ENCODE data around the gene INTS6L. TPM values are rescaled to one million over a fixed set of nuclear protein-coding genes. Genes with fewer than 3 reads are reported as not detected.

Gene INTS6L
- total RNA-seq, 2 experiments from 2014 or later, result 19.9 to 21.0 TPM

- POLR2A ChIA-PET, result no interaction called here
- Mint-ChIP-seq H3K27ac (no peak overlapping the region), H3K27me3 (no peaks in the 10 kb centered on the region), H3K9me3 (no peaks in the 10 kb centered on the region), H3K36me3 (ENCODE audit: low read depth) (no peaks in the 10 kb centered on the region), H3K4me3 (no peak overlapping the region), H3K4me1 (ENCODE audit: low read depth) (no peaks in the 10 kb centered on the region)
- CTCF ChIA-PET, result no interaction called here
- intact Hi-C loops (cut with micrococcal nuclease), result no loop called here
- ATAC-seq (no peak), DNase-seq (no peak)
- TF ChIP-seq CTCF (IDR thresholded peaks at IDR 0.05), result no peak
These were observed 22.7 kb upstream of the INTS6L start for GRCh38 chrX:135497736-135498135.

- ChIA-PET POLR2A (no interaction called here), CTCF (no interaction called here)
- intact Hi-C loops (cut with micrococcal nuclease), result no loop called here
- DNase-seq, result no peak
- Mint-ChIP-seq H3K36me3 (ENCODE audit: low read depth) (no peaks in the 10 kb centered on the region), H3K9me3 (no peaks in the 10 kb centered on the region), H3K4me3 (no peak overlapping the region), H3K27me3 (no peaks in the 10 kb centered on the region), H3K4me1 (ENCODE audit: low read depth) (no peaks in the 10 kb centered on the region), H3K27ac (no peak overlapping the region)
- ATAC-seq, result no peak
- no peak for TF ChIP-seq CTCF (IDR thresholded peaks at IDR 0.05)
These were observed 22.2 kb upstream of the INTS6L start for GRCh38 chrX:135498236-135498635.

- ChIA-PET POLR2A (no interaction called here), CTCF (no interaction called here)
- ATAC-seq (no peak), DNase-seq (no peak)
- intact Hi-C loops (cut with micrococcal nuclease), result no loop called here
- Mint-ChIP-seq H3K9me3 (no peaks in the 10 kb centered on the region), H3K36me3 (ENCODE audit: low read depth) (no peaks in the 10 kb centered on the region), H3K4me1 (ENCODE audit: low read depth) (no peaks in the 10 kb centered on the region), H3K27ac (no peak overlapping the region), H3K27me3 (no peaks in the 10 kb centered on the region), H3K4me3 (no peak overlapping the region)
- TF ChIP-seq CTCF (IDR thresholded peaks at IDR 0.05), result no peak
These were observed 15.1 kb upstream of the INTS6L start for GRCh38 chrX:135505351-135505750.

- no peak for TF ChIP-seq CTCF (IDR thresholded peaks at IDR 0.05)
- Mint-ChIP-seq H3K9me3 (no peaks in the 10 kb centered on the region), H3K27me3 (no peaks in the 10 kb centered on the region), H3K4me3 (no peak overlapping the region), H3K36me3 (ENCODE audit: low read depth) (no peaks in the 10 kb centered on the region), H3K27ac (no peak overlapping the region), H3K4me1 (ENCODE audit: low read depth) (no peaks in the 10 kb centered on the region)
- POLR2A ChIA-PET, result no interaction called here
- no peak for ATAC-seq
- no peak for DNase-seq
- CTCF ChIA-PET, result interaction anchor here (0.7 to 1.2 kb wide), 2 partner anchors 20 to 34 kb away, joined by 3 to 6 read pairs; no protein-coding TSS in a partner anchor
- intact Hi-C loops (cut with micrococcal nuclease), result no loop called here
These were observed 10.6 kb upstream of the INTS6L start for GRCh38 chrX:135509885-135510284.

- H3K9me3 Mint-ChIP-seq, result no peaks in the 10 kb centered on the region
- intact Hi-C loops (cut with micrococcal nuclease), result no loop called here
- CTCF ChIA-PET, result no interaction called here
- H3K4me1 Mint-ChIP-seq (ENCODE audit: low read depth), result no peaks in the 10 kb centered on the region
- TF ChIP-seq CTCF (IDR thresholded peaks at IDR 0.05), result no peak
- no peak overlapping the region for H3K4me3 Mint-ChIP-seq
- H3K36me3 Mint-ChIP-seq (ENCODE audit: low read depth), result no peaks in the 10 kb centered on the region
- no peak overlapping the region for H3K27ac Mint-ChIP-seq
- H3K27me3 Mint-ChIP-seq, result no peaks in the 10 kb centered on the region
- POLR2A ChIA-PET, result no interaction called here
- DNase-seq, result no peak
- no peak for ATAC-seq
These were observed 7.8 kb upstream of the INTS6L start for GRCh38 chrX:135512508-135513129.
